22Rv1 (cell line): Measurements from ENCODE around the gene UNC5C.

Experiments
- CTCF ChIP-seq: fragments of 450-650 bp; IDR thresholded peaks from 2 replicates; pipeline ENCODE4 v1.5.1; 2017; ENCODE audit warnings: mild to moderate bottlenecking
- ZFX ChIP-seq: fragments of 450-650 bp; IDR thresholded peaks from 2 replicates; pipeline ENCODE4 v1.6.1; 2017; ENCODE audit warnings: antibody characterized with exemption, borderline replicate concordance

DNA sequence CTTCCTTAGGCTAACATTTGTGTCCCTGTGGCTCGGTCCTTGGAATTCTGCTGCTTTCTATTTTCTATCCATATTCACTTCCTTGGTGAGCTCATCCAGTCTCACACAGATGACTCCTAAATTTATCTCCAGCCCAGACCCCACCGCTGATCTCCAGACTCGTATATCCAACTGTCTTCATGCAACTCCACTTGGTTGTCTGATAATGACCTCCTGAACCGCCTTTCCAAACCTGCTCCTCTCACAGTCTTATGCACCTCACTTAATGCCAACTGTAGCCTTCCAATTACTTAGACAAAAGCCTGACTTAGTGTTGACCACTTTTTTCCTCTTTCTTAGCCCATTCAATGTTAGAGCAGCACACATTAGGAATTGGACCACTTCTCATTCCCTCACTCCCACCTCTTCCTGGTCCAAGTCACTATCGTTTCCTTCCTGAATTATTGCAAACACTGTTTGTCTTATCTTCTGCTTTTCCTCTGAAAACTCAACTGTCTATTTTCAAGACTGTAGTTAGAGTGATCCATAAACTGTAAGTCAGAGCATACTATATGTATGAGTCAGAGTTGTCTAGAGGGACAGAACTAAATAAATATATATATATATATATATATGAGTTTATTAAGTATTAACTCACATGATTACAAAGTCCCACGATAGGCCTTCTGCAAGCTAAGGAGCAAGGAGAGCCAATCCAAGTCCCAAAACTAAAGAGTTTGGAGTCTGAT is 292.5 kb downstream of the UNC5C start:
- TF ChIP-seq CTCF (no peak), ZFX (no peak)
